ENCODE results near the gene NEAT1. TPM values are rescaled to one million over a fixed set of nuclear protein-coding genes. Genes with fewer than 3 reads are reported as not detected.
"Not testable (repeated sequence)": the region's sequence is repeated elsewhere in the genome, so short reads cannot be mapped to it uniquely, and the experiment has no call there.

The NEAT1 gene
- polyA plus RNA-seq, 1 donor from 2014 or later, result 4.2 TPM

- Histone ChIP-seq H3F3A (ENCODE audit: insufficient read depth, low read length, poor library complexity, severe bottlenecking) (no peaks in the 10 kb centered on the region), H3K9me2 (ENCODE audit: insufficient read depth, low read length) (no peaks in the 10 kb centered on the region), H3K36me3 (ENCODE audit: insufficient read depth, low read length) (no peaks in the 10 kb centered on the region), H3K27ac (ENCODE audit: low read length) (no peak overlapping the region), H3K9me3 (ENCODE audit: low read length) (no peaks in the 10 kb centered on the region), H2AFZ (ENCODE audit: low read depth, low read length) (no peak overlapping the region), H3K79me2 (replicated peaks; ENCODE audit: insufficient read depth, low read length) (no peaks in the 10 kb centered on the region), H3K4me2 (ENCODE audit: low read length) (no peak overlapping the region), H3K27me3 (ENCODE audit: insufficient read depth, low read depth, low read length) (no peaks in the 10 kb centered on the region), H3K4me3 (ENCODE audit: low read length) (no peak overlapping the region), H3K9ac (ENCODE audit: low read length) (no peak overlapping the region), H4K20me1 (ENCODE audit: insufficient read depth) (no peaks in the 10 kb centered on the region)
- no peak for TF ChIP-seq RAD21 (conservative IDR thresholded peaks at IDR 0.05)
Observed at GRCh38 chr11:65448074-65448417, 25.4 kb downstream of the NEAT1 start.

- TF ChIP-seq REST (IDR thresholded peaks at IDR 0.05; ENCODE audit: borderline replicate concordance), result no peak
- no peak for TF ChIP-seq EP300 (conservative IDR thresholded peaks at IDR 0.05; ENCODE audit: poor library complexity, severe bottlenecking)
- no peak for TF ChIP-seq TAF1 (IDR thresholded peaks at IDR 0.05; ENCODE audit: low read depth)
- no peak for TF ChIP-seq EZH2 (IDR thresholded peaks at IDR 0.05; ENCODE audit: borderline replicate concordance, insufficient read depth, low read length, poor library complexity, severe bottlenecking)
- TF ChIP-seq CTCF (IDR thresholded peaks at IDR 0.05; ENCODE audit: poor library complexity, severe bottlenecking), result no peak
- no peaks in the 10 kb centered on the region for H3K27me3 ChIP-seq (ENCODE audit: insufficient read depth, low read depth, low read length)
- no peaks in the 10 kb centered on the region for H3K9me2 ChIP-seq (ENCODE audit: insufficient read depth, low read length)
- H3K79me2 ChIP-seq (replicated peaks; ENCODE audit: insufficient read depth, low read length), result no peaks in the 10 kb centered on the region
- no peak overlapping the region for H2AFZ ChIP-seq (ENCODE audit: low read depth, low read length)
- H3K4me2 ChIP-seq (ENCODE audit: low read length), result no peak overlapping the region
- no peaks in the 10 kb centered on the region for H4K20me1 ChIP-seq (ENCODE audit: insufficient read depth)
- H3K9ac ChIP-seq (ENCODE audit: low read length), result no peak overlapping the region
- no peaks in the 10 kb centered on the region for H3F3A ChIP-seq (ENCODE audit: insufficient read depth, low read length, poor library complexity, severe bottlenecking)
- no peaks in the 10 kb centered on the region for H3K36me3 ChIP-seq (ENCODE audit: insufficient read depth, low read length)
- H3K27ac ChIP-seq (ENCODE audit: low read length), result no peak overlapping the region
- no peak overlapping the region for H3K4me3 ChIP-seq (ENCODE audit: low read length)
- no peaks in the 10 kb centered on the region for H3K9me3 ChIP-seq (ENCODE audit: low read length)
Observed at GRCh38 chr11:65448418-65449105, 26.0 kb downstream of the NEAT1 start.

DNA sequence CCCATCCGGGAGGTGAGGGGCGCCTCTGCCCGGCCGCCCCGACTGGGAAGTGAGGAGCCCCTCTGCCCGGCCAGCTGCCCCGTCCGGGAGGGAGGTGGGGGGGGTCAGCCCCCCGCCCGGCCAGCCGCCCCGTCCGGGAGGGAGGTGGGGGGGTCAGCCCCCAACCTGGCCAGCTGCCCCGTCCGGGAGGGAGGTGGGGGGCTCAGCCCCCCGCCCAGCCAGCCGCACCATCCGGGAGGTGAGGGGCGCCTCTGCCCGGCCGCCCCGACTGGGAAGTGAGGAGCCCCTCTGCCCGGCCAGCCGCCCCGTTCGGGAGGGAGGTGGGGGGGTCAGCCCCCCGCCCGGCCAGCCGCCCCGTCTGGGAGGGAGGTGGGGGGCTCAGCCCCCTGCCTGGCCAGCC is 28.7 kb downstream of the NEAT1 start:
- not testable (repeated sequence) for H3F3A ChIP-seq (ENCODE audit: insufficient read depth, low read length, poor library complexity, severe bottlenecking); H3K27ac ChIP-seq (ENCODE audit: low read length); H3K79me2 ChIP-seq (replicated peaks; ENCODE audit: insufficient read depth, low read length); H2AFZ ChIP-seq (ENCODE audit: low read depth, low read length); H3K4me2 ChIP-seq (ENCODE audit: low read length); H3K9ac ChIP-seq (ENCODE audit: low read length); H3K36me3 ChIP-seq (ENCODE audit: insufficient read depth, low read length); H3K4me3 ChIP-seq (ENCODE audit: low read length); H3K9me3 ChIP-seq (ENCODE audit: low read length); H3K9me2 ChIP-seq (ENCODE audit: insufficient read depth, low read length); H4K20me1 ChIP-seq (ENCODE audit: insufficient read depth); H3K27me3 ChIP-seq (ENCODE audit: insufficient read depth, low read depth, low read length)

DNA sequence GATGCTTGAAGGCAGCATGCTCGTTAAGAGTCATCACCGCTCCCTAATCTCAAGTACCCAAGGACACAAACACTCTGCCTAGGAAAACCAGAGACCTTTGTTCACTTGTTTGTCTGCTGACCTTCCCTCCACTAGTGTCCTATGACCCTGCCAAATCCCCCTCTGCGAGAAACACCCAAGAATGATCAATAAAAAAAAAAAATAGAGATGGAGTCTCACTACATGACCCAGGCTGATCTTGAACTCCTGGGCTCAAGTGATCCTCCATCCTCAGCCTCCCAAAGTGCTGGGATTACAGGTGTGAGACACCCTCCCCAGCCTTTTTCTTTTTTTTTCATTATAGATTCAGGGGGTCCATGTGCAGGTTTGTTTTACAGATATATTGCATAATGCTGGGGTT is 29.7 kb downstream of the NEAT1 start:
- H3K4me3 ChIP-seq (ENCODE audit: low read length); H3K79me2 ChIP-seq (replicated peaks; ENCODE audit: insufficient read depth, low read length); H4K20me1 ChIP-seq (ENCODE audit: insufficient read depth); H2AFZ ChIP-seq (ENCODE audit: low read depth, low read length); H3K9ac ChIP-seq (ENCODE audit: low read length); H3K27me3 ChIP-seq (ENCODE audit: insufficient read depth, low read depth, low read length); H3K36me3 ChIP-seq (ENCODE audit: insufficient read depth, low read length); H3K9me3 ChIP-seq (ENCODE audit: low read length); H3F3A ChIP-seq (ENCODE audit: insufficient read depth, low read length, poor library complexity, severe bottlenecking); H3K4me2 ChIP-seq (ENCODE audit: low read length); H3K27ac ChIP-seq (ENCODE audit: low read length); H3K9me2 ChIP-seq (ENCODE audit: insufficient read depth, low read length): not testable (repeated sequence)

Measured in neural cell (in vitro differentiated cells).